HPDE6-E6E7 (cell line): Measurements from ENCODE around the gene SLC9A6.
A peak's percentile ranks its signal among the peaks of the same experiment; 100 is the strongest.

Source experiments
- DNase-seq: peaks from one replicate; pipeline ENCODE4 v3.0.0; 2011; ENCODE audit warnings: missing footprints; ENCODE audit errors: extremely low spot score

The SLC9A6 gene

DNA sequence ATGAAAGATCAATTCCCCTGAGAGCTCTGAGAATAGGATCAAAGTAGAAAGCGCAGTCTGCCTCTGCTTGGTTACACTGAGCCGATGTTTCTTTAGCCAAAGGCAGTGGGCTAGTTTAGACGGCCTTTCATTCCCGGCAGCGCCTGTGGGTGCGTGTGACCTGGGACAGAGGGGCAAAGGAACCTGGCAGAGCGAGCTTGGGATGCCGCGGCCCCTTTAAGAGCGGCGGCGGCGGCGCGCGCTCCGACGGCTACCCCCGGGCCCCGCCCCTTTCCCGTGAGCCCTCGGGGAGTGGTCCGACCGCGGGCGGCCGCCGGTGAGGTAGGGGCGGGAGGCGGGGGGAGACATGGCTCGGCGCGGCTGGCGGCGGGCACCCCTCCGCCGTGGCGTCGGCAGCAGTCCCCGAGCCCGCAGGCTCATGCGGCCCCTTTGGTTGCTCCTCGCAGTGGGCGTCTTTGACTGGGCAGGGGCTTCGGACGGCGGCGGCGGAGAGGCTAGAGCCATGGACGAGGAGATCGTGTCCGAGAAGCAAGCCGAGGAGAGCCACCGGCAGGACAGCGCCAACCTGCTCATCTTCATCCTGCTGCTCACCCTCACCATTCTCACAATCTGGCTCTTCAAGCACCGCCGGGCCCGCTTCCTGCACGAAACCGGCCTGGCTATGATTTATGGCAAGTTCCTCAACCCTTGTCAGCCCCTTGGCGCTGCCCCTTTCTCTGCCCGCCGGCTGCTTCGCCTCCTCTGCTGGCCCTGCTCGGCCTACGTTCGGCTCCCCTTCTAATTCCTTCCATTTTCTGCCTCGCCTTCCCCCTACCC lies at the start of gene SLC9A6:
Gene SLC9A6 (plus strand): TSS at position 279 of the 816 bp plus-strand sequence. CDS start 224 bp downstream, at position 503.
- no peak for DNase-seq

DNA sequence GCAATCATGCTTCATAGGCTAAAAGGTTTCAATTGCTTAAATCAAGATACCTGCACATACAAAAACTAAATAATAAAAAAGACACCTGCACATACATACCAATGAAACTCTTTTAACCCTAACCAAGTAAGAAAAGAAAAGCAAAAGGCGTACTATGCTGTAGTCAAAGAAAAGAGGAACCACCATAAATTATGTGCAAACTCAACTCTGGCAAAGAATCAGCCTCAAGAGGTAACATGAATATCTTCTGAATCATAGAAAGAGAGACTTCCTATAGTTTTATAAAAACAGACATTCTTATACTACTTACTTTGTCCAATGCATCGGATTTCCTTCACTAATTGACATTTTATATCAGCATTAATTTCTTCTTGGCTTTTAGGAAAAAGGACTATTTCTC lies 40.7 kb upstream of the SLC9A6 start:
- DNase-seq: no peak

- no peak for DNase-seq
These were observed 33.9 kb upstream of the SLC9A6 start for GRCh38 chrX:135951291-135951690.

DNA sequence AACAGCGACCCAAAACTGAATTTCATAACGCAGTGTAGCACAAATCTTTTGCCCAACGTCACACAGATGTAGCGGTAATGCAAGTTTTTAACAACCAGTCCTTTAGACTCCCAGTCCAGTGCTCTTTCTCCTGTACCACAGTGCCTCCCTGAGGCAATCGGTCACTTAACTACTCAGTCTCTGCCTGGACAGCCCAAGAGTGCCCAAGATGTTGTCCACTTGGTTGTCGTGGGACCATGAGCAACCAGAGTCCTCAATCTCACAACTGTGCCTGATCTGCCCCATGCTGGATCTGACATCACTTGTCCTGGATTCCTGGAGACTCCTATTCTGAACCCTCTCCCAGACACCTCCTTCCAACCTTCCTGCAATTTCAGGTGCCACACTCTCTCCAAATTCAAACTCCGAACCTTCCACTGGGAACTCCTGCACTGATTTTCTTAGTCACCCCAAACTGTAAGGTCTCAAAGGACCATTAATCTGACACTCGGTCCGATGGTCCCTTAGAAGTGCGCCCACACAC lies 12.1 kb upstream of the SLC9A6 start:
- DNase-seq: no peak

GRCh38 chrX:135973548-135974278 lies 11.5 kb upstream of the SLC9A6 start, which contains the start of gene MMGT1:
MMGT1 (minus strand) TSS chrX:135973988; CDS start chrX:135973675, 313 bp downstream.
- DNase-seq: peak; percentile 54

DNA sequence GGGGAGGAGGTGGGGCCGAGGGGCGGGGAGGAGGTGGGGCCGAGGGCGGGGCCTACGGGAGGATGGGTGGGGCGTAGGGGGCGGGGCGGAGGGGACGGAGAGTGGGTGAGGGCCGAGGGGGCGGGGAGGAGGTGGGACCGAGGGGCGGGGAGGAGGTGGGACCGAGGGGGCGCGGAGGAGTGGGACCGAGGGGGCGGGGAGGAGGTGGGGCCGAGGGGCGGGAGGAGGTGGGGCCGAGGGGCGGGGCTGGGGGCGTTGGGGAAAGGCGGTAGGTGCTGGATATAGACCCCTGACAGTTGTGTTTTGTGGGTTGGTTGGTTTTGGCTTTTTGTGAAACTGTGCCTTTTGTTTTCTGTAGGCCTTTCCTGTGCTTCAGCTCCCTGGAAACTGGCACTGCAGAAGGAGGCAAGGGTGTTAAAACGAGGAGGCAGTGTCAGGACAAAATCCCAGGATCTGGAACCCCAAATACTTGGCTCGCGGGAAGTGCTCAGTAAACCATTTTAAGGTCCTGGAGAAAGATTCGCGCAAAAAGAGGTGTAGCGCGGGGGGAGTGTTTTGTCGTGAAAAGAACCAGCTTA lies 10.9 kb upstream of the SLC9A6 start:
- no peak for DNase-seq

DNA sequence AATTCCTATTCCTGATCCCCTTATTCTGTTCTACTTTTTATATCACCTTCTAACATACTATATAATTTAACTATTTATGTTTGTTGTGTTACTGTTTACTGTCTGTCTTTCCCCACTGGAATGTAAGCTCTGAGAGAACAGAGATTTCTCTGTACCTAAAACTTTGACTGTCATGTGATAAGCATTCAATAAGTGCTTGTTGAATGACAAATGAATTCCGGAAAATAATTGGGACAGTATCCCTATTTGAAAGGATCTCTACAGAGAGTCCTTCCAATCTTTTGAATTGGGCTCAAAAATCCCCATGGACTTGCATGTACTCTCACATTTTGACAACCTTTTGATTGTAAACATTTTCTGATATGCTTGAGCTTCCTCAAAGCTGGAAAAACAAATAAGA lies 9.8 kb upstream of the SLC9A6 start:
- no peak for DNase-seq

- no peak for DNase-seq
These were observed 7.6 kb upstream of the SLC9A6 start for GRCh38 chrX:135977611-135978010.

DNA sequence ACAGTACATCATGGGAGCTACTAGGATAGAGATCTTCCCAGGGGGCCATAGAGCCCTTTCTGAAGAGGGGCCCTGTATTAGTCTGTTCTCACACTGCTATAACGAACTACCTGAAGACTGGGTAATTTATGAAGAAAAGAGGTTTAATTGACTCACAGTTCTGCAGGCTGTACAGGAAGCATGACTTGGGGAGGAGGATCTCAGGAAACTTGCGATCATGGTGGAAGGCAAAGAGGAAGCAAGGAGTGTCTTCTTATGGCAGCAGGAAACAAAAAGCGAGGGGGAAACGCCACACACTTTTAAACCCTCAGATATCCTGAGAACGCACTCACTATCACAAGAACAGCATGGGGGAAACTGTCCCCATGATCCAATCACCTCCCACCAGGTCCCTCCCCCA lies 4.2 kb upstream of the SLC9A6 start:
- no peak for DNase-seq

DNA sequence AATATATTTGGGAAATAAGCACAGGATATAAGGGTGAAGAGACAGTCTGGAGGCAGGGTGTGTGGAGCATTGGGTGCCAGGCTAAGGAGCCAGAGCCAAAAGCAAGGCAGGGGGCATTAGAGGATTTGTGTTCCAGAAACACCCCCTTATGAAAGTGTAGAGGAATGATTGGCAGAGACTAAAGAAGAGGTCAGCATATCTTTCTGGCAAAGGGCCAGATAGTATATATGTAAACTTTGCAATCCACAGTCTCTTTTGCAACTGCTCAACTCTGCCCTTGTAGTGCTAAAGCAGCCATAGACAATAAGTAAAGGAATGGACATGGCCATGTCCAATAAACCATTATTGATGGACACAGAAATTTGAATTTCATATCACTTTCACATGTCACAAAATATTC lies 3.6 kb upstream of the SLC9A6 start:
- DNase-seq: no peak

DNA sequence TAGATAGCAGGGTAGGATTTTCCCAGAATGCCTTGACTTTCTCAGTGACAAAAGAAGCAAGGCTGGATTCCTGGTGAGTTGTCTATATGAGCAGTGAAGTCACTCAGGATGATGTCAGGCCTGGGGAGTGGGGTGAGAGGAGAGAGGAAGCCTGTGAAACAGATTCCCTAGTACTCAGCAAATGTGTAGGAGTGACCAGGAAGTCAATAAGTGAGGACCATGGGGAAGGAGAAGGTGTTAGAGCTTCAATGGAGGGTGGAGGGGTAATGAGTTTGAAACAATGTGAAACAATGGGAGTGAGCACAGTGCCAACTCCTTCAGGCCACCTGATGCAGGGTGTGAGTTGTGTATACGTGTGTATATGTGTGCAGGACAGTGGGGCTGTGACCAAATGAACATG lies 2.4 kb upstream of the SLC9A6 start:
- no peak for DNase-seq

DNA sequence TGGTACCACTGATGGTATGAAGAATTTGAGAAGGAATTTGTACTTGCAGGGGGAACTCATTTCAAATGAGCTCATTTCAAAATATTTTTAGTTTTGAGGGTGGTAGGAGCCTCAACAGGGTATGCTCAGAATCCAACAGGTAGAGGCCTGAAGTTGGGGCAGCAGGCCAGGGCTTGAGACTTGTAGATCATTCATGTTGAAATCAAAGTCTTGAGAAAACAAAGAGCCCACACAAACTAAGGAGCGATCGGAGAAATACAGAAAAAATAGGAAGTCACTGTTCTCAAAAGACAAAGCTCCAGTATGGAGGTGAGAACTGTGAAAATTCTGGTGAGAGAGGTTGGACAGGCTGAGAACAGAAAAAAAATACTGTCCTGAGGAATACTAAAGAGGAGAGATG lies 979 bp upstream of the SLC9A6 start:
- DNase-seq: no peak

- DNase-seq: no peak
These were observed 461 bp upstream of the SLC9A6 start for GRCh38 chrX:135984791-135985156.

GRCh38 chrX:135985973-135986310 lies 707 bp downstream of the SLC9A6 start:
- no peak for DNase-seq

GRCh38 chrX:135988245-135988644 lies 3.0 kb downstream of the SLC9A6 start:
- DNase-seq: no peak

DNA sequence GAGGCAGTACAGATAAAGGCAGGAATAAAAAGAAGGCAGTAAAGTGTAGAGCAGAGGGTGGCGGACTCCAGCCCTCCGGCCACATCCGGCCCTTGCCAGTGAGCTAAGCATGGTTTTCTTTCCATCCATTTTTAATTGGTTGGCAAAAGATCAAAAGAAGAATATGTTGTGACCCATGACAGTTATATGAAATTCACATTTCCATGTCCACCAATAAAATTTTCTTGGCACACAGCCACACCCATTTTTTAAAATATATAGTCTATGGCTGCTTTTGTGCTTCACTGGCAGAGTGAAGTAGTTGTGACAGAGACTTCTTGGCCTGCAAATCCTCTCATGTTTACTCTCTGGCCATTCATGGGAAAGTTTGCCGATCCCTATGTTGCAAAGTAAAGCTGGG lies 29.8 kb downstream of the SLC9A6 start:
- DNase-seq: no peak

DNA sequence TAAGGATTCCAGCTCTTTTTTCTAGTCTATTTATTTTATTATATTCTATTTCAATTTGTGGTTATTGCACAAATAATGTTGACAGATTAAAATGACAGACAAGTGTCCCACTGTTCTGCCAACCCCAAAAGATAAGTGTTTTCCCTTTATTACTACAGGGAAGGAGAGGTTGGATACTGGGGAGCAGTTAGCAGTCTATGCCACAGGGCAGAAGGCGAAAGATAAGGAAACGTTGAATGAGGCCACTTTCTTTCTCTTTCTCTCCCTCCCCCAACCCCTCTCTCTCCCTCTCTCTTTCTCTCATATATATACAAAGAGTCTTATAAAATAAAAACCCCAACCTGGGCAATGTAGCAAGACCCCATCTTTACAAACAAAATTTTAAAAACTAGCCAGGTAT lies 31.6 kb downstream of the SLC9A6 start:
- DNase-seq: no peak

DNA sequence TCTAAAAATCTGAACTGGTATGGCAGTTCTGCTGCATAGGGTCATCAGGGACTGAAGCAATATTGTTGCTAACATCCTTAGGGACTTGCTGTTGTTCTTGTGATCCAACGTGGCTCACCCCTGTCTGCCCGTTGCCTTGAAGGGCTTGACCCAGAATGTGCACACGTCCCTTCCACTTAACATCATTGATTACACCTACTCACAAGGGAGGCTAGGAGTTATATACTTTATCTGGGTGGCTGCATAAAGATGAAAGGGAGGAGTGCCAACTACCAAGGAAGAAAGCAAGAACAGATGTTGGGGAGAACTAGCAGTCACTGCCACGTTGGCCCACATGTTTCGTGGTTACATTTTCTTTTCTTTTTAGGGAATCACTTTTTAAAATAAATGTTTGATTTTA lies 34.0 kb downstream of the SLC9A6 start:
- no peak for DNase-seq

DNA sequence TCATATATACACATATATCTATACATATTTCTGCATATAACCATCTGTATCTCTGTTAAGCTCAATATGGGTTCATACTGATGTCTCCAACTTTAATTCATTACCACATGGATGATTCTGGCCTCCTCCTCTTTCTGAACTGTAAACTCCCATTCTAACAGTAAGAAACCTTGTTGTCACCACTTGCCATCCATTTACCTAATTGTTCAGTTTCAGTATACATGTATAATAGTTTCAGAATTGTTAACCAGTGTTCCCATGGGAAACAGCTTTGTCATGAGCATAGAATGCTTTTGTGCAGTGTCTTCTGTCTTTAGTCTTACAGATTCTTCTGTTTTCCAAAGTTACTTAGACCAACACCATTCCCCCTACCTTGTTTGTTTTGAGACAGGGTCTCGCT lies 35.9 kb downstream of the SLC9A6 start:
- DNase-seq: no peak

DNA sequence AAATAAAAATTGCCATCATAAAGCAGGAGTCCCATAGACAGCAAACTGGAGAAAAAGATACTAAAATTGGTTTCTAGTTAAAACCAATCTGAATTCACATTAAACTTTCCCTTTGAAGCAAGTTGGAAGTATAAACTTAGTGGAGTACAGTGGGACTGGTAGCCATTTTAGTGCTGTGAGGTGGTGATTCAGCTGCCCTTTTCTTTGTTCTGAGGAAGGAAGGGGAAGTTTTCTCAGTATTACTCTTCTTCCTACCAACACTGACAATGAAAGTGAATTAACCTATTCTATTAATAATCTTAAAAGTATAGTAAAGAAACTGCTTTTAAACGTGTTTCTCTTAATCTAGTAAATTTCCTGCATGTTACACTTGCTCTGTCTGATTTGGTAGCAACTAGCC lies 36.7 kb downstream of the SLC9A6 start:
- DNase-seq: no peak

- no peak for DNase-seq
These were observed 39.9 kb downstream of the SLC9A6 start for GRCh38 chrX:136025091-136025490.

- peak; percentile 22 for DNase-seq
These were observed 43.2 kb downstream of the SLC9A6 start for GRCh38 chrX:136028383-136028984.
